IMR-90 (cell line): ENCODE results near the gene DCANP1. TPM values are rescaled to one million over a fixed set of nuclear protein-coding genes. Genes with fewer than 3 reads are reported as not detected.

Source experiments
- ATAC-seq: fragments of 200-7000 bp; cut with Tn5 transposase; 2 replicates; pipeline ENCODE4 v1.9.1; 2020; ENCODE audit warnings: low read depth, mild to moderate bottlenecking, moderate library complexity
- BruUV-seq: library from RNA; stranded (reverse); fragments of 400-500 nt; replicated peaks from 2 replicates; lab custom pipeline; 2021; lab: Mats Ljungman, UMichigan
- CTCF ChIA-PET: fragments of 300-600 bp; formaldehyde crosslinking; extraction: SDS; loops from one replicate; lab custom pipeline; 2021; ENCODE audit warnings: antibody characterized with exemption; lab: Yijun Ruan, JAX
- POLR2A ChIA-PET: fragments of 300-600 bp; sonication (Branson Sonifier 250); formaldehyde crosslinking; loops from one replicate; lab custom pipeline; 2022; ENCODE audit warnings: antibody characterized with exemption; ENCODE audit not compliant: unreplicated experiment; lab: Charles Lee
- DNase-seq: peaks from one replicate; pipeline ENCODE4 v3.0.0; 2013
- H2AFZ ChIP-seq: replicated peaks from 2 replicates; pipeline ENCODE3; 2013; ENCODE audit warnings: low read length, mild to moderate bottlenecking; ENCODE audit not compliant: poor library complexity
- H2AK5ac ChIP-seq: 2 replicates; pipeline ENCODE4 v1.6.1; 2013; ENCODE audit warnings: low read depth, low read length, inconsistent platforms
- H2AK9ac ChIP-seq: replicated peaks from 2 replicates; pipeline ENCODE3; 2013; ENCODE audit warnings: mild to moderate bottlenecking, low read depth, low read length, moderate library complexity; ENCODE audit not compliant: poor library complexity
- H2BK120ac ChIP-seq: 2 replicates; pipeline ENCODE4 v1.6.1; 2013; ENCODE audit warnings: low read depth, low read length, inconsistent platforms
- H2BK15ac ChIP-seq: 3 replicates; pipeline ENCODE4 v1.6.1; 2013; ENCODE audit warnings: low read depth, low read length, inconsistent platforms
- H2BK20ac ChIP-seq: 2 replicates; pipeline ENCODE4 v1.6.1; 2013; ENCODE audit warnings: low read depth, mild to moderate bottlenecking, inconsistent platforms, low read length, moderate library complexity
- H2BK5ac ChIP-seq: 2 replicates; pipeline ENCODE4 v1.6.1; 2013; ENCODE audit warnings: mild to moderate bottlenecking, low read depth, low read length, inconsistent platforms; ENCODE audit not compliant: poor library complexity, severe bottlenecking
- H3K14ac ChIP-seq: replicated peaks from 2 replicates; pipeline ENCODE4 v1.6.1; 2013; ENCODE audit warnings: low read depth, low read length, inconsistent platforms
- H3K18ac ChIP-seq: 2 replicates; pipeline ENCODE4 v1.6.1; 2013; ENCODE audit warnings: low read depth, low read length, control low read depth
- H3K23ac ChIP-seq: 2 replicates; pipeline ENCODE4 v1.6.1; 2013; ENCODE audit warnings: low read depth, low read length, inconsistent platforms
- H3K27ac ChIP-seq: 2 replicates; pipeline ENCODE4 v1.5.1; 2013; ENCODE audit warnings: mild to moderate bottlenecking, control low read depth, low read length; ENCODE audit not compliant: insufficient read depth
- H3K27me3 ChIP-seq: 2 replicates; pipeline ENCODE4 v1.6.1; 2013; ENCODE audit warnings: low read length; ENCODE audit not compliant: control insufficient read depth, insufficient read depth
- H3K36me3 ChIP-seq: 2 replicates; pipeline ENCODE4 v1.6.1; 2013; ENCODE audit warnings: low read length, mixed read lengths; ENCODE audit not compliant: control insufficient read depth, insufficient read depth
- H3K4ac ChIP-seq: 2 replicates; pipeline ENCODE4 v1.6.1; 2013; ENCODE audit warnings: low read depth, low read length, inconsistent platforms
- H3K4me1 ChIP-seq: 2 replicates; pipeline ENCODE4 v1.6.1; 2013; ENCODE audit warnings: low read length, mixed read lengths; ENCODE audit not compliant: control insufficient read depth, insufficient read depth
- H3K4me2 ChIP-seq: 2 replicates; pipeline ENCODE4 v1.6.1; 2013; ENCODE audit warnings: low read depth, mild to moderate bottlenecking, control low read depth, low read length, moderate library complexity
- H3K4me3 ChIP-seq: 2 replicates; pipeline ENCODE4 v1.5.1; 2013; ENCODE audit warnings: low read depth, mild to moderate bottlenecking, control low read depth, low read length, moderate library complexity; ENCODE audit not compliant: insufficient read depth
- H3K56ac ChIP-seq: 2 replicates; pipeline ENCODE4 v1.6.1; 2013; ENCODE audit warnings: low read length, inconsistent platforms; ENCODE audit not compliant: insufficient read depth; ENCODE audit errors: extremely low read depth
- H3K79me1 ChIP-seq, 2 experiments: 2 replicates each; pipeline ENCODE4 v1.6.1; 2013; ENCODE audit warnings: low read length in 2 of 2, inconsistent platforms in 1 of 2, low read depth in 1 of 2
- H3K9ac ChIP-seq: 2 replicates; pipeline ENCODE4 v1.6.1; 2013; ENCODE audit warnings: low read depth, low read length, control low read depth
- H3K9me1 ChIP-seq: 2 replicates; pipeline ENCODE4 v1.6.1; 2013; ENCODE audit warnings: low read length, inconsistent platforms; ENCODE audit not compliant: insufficient read depth
- H3K9me3 ChIP-seq: 2 replicates; pipeline ENCODE4 v1.6.1; 2013; ENCODE audit warnings: low read length; ENCODE audit not compliant: control insufficient read depth, insufficient read depth
- H4K20me1 ChIP-seq: 2 replicates; pipeline ENCODE4 v1.6.1; 2013; ENCODE audit warnings: low read length, inconsistent platforms; ENCODE audit not compliant: insufficient read depth
- H4K5ac ChIP-seq: 2 replicates; pipeline ENCODE4 v1.6.1; 2013; ENCODE audit warnings: mild to moderate bottlenecking, low read depth, low read length, control low read depth
- H4K8ac ChIP-seq, 2 experiments: 2 replicates each; pipeline ENCODE4 v1.6.1; 2013; ENCODE audit warnings: low read depth in 2 of 2, low read length in 2 of 2, control low read depth in 1 of 2, inconsistent platforms in 1 of 2
- H4K91ac ChIP-seq: 2 replicates; pipeline ENCODE4 v1.6.1; 2013; ENCODE audit warnings: low read depth, low read length, inconsistent platforms; ENCODE audit not compliant: insufficient read depth
- SMC3 ChIP-seq: fragments of 150-350 bp; IDR thresholded peaks from 2 replicates; pipeline ENCODE4 v1.6.1; 2016; ENCODE audit warnings: low read depth, mild to moderate bottlenecking, antibody characterized with exemption, low read length, moderate library complexity
- WGBS, 2 experiments: methylation state at CpG; one replicate each; pipeline versions ENCODE4 v1.1.5 to v1.1.7; 2013; ENCODE audit warnings: missing lambda C conversion rate in 2 of 2; ENCODE audit not compliant: insufficient read length in 1 of 2; ENCODE audit errors: extremely low coverage in 2 of 2; 5-methylcytosine and 5-hydroxymethylcytosine counted together
- dilution Hi-C: fragments of 300-500 bp; cut with HindIII; formaldehyde crosslinking; loops from one replicate; pipeline ENCODE4 v1.14.3; 2018; ENCODE audit warnings: low sequenced_read_pairs; ENCODE audit not compliant: unreplicated experiment
- in situ Hi-C: fragments of 300-500 bp; cut with MboI; formaldehyde crosslinking; loops from 3 replicates; pipeline ENCODE4 v1.14.3; 2019; ENCODE audit warnings: low sequenced_read_pairs, inconsistent platforms, mixed read lengths
- intact Hi-C: fragments of 100-400 bp; cut with micrococcal nuclease; formaldehyde crosslinking; loops from 2 replicates; pipeline ENCODE4 v1.10.0; 2022
- polyA plus RNA-seq, 3 experiments: library from polyadenylated mRNA; depleted of rRNA; stranded (reverse); fragments of >200 nt; gene quantifications; 2 replicates each; pipeline ENCODE4 v1.2.3, GENCODE V29; 2012; ENCODE audit warnings: low replicate concordance in 1 of 3
- total RNA-seq: library from RNA; depleted of rRNA; stranded (reverse); fragments of >200 nt; gene quantifications from 2 replicates; pipeline ENCODE4 v1.2.3, GENCODE V29; 2012

Gene DCANP1
- total and polyA plus RNA-seq, 2 of the 4 experiments (the other 2 are of a cell fraction): not detected

DNA sequence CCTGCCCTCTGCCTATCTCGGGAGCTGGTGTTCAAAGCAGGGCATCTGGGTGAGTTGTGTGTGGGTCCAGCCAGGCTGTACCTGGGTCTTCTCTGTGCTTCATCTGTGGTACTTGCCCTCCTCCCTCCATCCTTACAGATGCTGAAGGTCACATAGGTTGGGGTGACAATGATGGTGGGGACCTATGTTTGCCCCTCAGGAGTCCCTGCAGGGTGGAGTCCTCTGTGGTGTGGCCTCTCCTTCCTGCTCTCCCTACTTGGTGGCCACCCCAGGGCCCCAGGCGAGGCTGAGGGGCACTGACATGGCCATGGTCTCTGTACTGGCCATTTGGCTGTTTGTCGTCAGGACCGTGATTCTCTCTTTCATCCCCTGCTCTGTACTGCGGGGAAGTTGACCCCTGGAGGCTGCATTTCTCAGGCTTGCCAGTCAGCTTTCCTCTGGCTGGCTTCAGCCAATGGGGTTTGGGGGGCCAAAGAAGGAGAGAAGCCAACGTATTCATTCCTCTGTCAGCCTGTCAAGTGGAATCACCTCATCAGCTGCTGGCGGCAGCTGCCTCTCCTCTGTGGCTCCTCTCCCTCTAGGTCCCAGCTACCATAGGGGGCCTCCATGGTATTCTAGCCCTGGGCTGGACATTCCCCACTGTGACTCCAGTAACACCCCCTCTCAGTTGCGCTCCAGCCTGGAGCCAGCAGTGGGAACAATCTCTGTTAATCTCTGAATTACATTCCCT is 4.6 kb downstream of the DCANP1 start:
- no peak overlapping the region for H4K91ac ChIP-seq
- in situ Hi-C loops: no loop called here
- WGBS, 2 experiments: 17% methylated on average over 1 of the region's 8 CpGs; no CpG with 5 or more reads in 1 of the 2 experiments

More for the DNA sequence above, 4.6 kb downstream of the DCANP1 start:
- Histone ChIP-seq H2BK5ac (no peak overlapping the region), H3K14ac (no peak overlapping the region), H2BK120ac (no peak overlapping the region), H3K4me2 (no peak overlapping the region), H4K8ac (no peak overlapping the region), H3K23ac (peak overlapping the region; percentile 36; the same call in 1 of the 2 replicates), H3K56ac (no peak overlapping the region), H3K27ac (no peak overlapping the region), H4K20me1 (no peaks in the 10 kb centered on the region), H2BK15ac (no peak overlapping the region), H3K18ac (no peak overlapping the region), H3K4me3 (no peak overlapping the region), H3K9me3 (no peaks in the 10 kb centered on the region; the same call in 1 of the 2 replicates), H4K5ac (no peak overlapping the region), H3K9me1 (peaks cover 9% of the 10 kb centered on the region), H2BK20ac (no peak overlapping the region), H3K27me3 (peaks cover 5% of the 10 kb centered on the region), H2AK5ac (no peak overlapping the region), H3K4me1 (peaks cover 9% of the 10 kb centered on the region), H3K79me1 (no peaks in the 10 kb centered on the region), H3K9ac (no peak overlapping the region), H3K4ac (no peak overlapping the region), H2AFZ (peak overlapping the region; percentile 37), H3K36me3 (no peaks in the 10 kb centered on the region), H2AK9ac (peak overlapping the region; percentile 63)
- ATAC-seq (peak; percentile 8), DNase-seq (no peak)
- ChIA-PET CTCF (interaction anchor here (1.3 to 1.4 kb wide), 3 partner anchors 15 to 123 kb away, joined by 3 read pairs; no protein-coding TSS in a partner anchor), POLR2A (no interaction called here)
- dilution Hi-C loops (no loop called here), intact Hi-C loops (no loop called here)
- BruUV-seq: no TSS peak
- TF ChIP-seq SMC3: no peak
